H9 (cell line): ENCODE results near the gene SEPTIN3. TPM values are rescaled to one million over a fixed set of nuclear protein-coding genes. Genes with fewer than 3 reads are reported as not detected.

Experiments
- DNase-seq: peaks from one replicate; pipeline ENCODE4 v3.0.0-alpha.2; 2017
- H2AFZ ChIP-seq: one replicate; pipeline ENCODE4 v1.6.1; 2013; ENCODE audit warnings: mild to moderate bottlenecking, low read length, control low read depth, moderate library complexity
- H2AK5ac ChIP-seq: 2 replicates; pipeline ENCODE4 v1.6.1; 2013; ENCODE audit warnings: low read length, control low read depth, mixed read lengths; ENCODE audit not compliant: insufficient read length
- H2BK120ac ChIP-seq: one replicate; pipeline ENCODE4 v1.6.1; 2013; ENCODE audit warnings: low read depth, mild to moderate bottlenecking, low read length, control low read depth, inconsistent platforms; ENCODE audit not compliant: poor library complexity, severe bottlenecking
- H2BK12ac ChIP-seq: 2 replicates; pipeline ENCODE4 v1.6.1; 2013; ENCODE audit warnings: low read length, control low read depth, mixed read lengths, low read depth; ENCODE audit not compliant: insufficient read length
- H2BK15ac ChIP-seq: 2 replicates; pipeline ENCODE4 v1.6.1; 2013; ENCODE audit warnings: low read depth, low read length, control low read depth
- H2BK20ac ChIP-seq: one replicate; pipeline ENCODE4 v1.6.1; 2013; ENCODE audit warnings: low read depth, mild to moderate bottlenecking, low read length, control low read depth, inconsistent platforms; ENCODE audit not compliant: poor library complexity, severe bottlenecking
- H2BK5ac ChIP-seq: 2 replicates; pipeline ENCODE4 v1.6.1; 2013; ENCODE audit warnings: low read length, control low read depth, mixed read lengths; ENCODE audit not compliant: insufficient read length
- H3K14ac ChIP-seq: 2 replicates; pipeline ENCODE4 v1.6.1; 2013; ENCODE audit warnings: low read length, control low read depth; ENCODE audit not compliant: insufficient read depth
- H3K18ac ChIP-seq: 2 replicates; pipeline ENCODE4 v1.6.1; 2013; ENCODE audit warnings: low read depth, mild to moderate bottlenecking, mixed read lengths, low read length, control low read depth; ENCODE audit not compliant: insufficient read length
- H3K23ac ChIP-seq: 2 replicates; pipeline ENCODE4 v1.6.1; 2013; ENCODE audit warnings: low read length, control low read depth, mixed read lengths, low read depth; ENCODE audit not compliant: insufficient read length
- H3K23me2 ChIP-seq: 2 replicates; pipeline ENCODE4 v1.6.1; 2013; ENCODE audit warnings: low read depth, mild to moderate bottlenecking, mixed read lengths, low read length, control low read depth; ENCODE audit not compliant: insufficient read length, poor library complexity, severe bottlenecking
- H3K27ac ChIP-seq: 2 replicates; pipeline ENCODE4 v1.5.1; 2013; ENCODE audit warnings: low read length, control low read depth, mixed read lengths, low read depth; ENCODE audit not compliant: insufficient read length
- H3K27me3 ChIP-seq: 2 replicates; pipeline ENCODE4 v1.6.1; 2013; ENCODE audit warnings: low read length, control low read depth, inconsistent platforms; ENCODE audit not compliant: insufficient read depth
- H3K4ac ChIP-seq: 2 replicates; pipeline ENCODE4 v1.6.1; 2013; ENCODE audit warnings: low read depth, mild to moderate bottlenecking, control low read depth, inconsistent platforms, low read length, moderate library complexity
- H3K4me1 ChIP-seq: 2 replicates; pipeline ENCODE4 v1.6.1; 2013; ENCODE audit warnings: low read length, control low read depth, inconsistent platforms; ENCODE audit not compliant: insufficient read depth
- H3K4me2 ChIP-seq: 2 replicates; pipeline ENCODE4 v1.6.1; 2013; ENCODE audit warnings: low read length, control low read depth, mixed read lengths; ENCODE audit not compliant: insufficient read length, insufficient read depth
- H3K56ac ChIP-seq: 2 replicates; pipeline ENCODE4 v1.6.1; 2013; ENCODE audit warnings: low read depth, mild to moderate bottlenecking, mixed read lengths, low read length, control low read depth; ENCODE audit not compliant: insufficient read length
- H3K79me1 ChIP-seq: 2 replicates; pipeline ENCODE4 v1.6.1; 2013; ENCODE audit warnings: low read depth, mild to moderate bottlenecking, moderate library complexity, low read length, control low read depth, inconsistent platforms; ENCODE audit not compliant: insufficient read depth, poor library complexity, severe bottlenecking
- H3K79me2 ChIP-seq: 2 replicates; pipeline ENCODE4 v1.6.1; 2013; ENCODE audit warnings: low read length, control low read depth, inconsistent platforms; ENCODE audit not compliant: insufficient read depth
- H3K9ac ChIP-seq: 2 replicates; pipeline ENCODE4 v1.6.1; 2013; ENCODE audit warnings: low read length, control low read depth, mixed read lengths; ENCODE audit not compliant: insufficient read length; ENCODE audit errors: extremely low read depth
- H3K9me3 ChIP-seq: one replicate; pipeline ENCODE4 v1.6.1; 2013; ENCODE audit warnings: low read depth, low read length, inconsistent platforms; ENCODE audit not compliant: control insufficient read depth
- H3T11ph ChIP-seq: one replicate; pipeline ENCODE4 v1.6.1; 2013; ENCODE audit warnings: mild to moderate bottlenecking, low read length, control low read depth, inconsistent platforms
- H4K20me1 ChIP-seq: one replicate; pipeline ENCODE4 v1.6.1; 2013; ENCODE audit not compliant: control insufficient read depth, insufficient read length, insufficient read depth
- H4K5ac ChIP-seq: 2 replicates; pipeline ENCODE4 v1.6.1; 2013; ENCODE audit warnings: low read depth, mild to moderate bottlenecking, mixed read lengths, low read length, control low read depth; ENCODE audit not compliant: insufficient read length
- H4K8ac ChIP-seq: replicated peaks from 2 replicates; pipeline ENCODE4 v1.6.1; 2013; ENCODE audit warnings: low read length, control low read depth, mixed read lengths, low read depth; ENCODE audit not compliant: insufficient read length
- H4K91ac ChIP-seq: 2 replicates; pipeline ENCODE4 v1.6.1; 2013; ENCODE audit warnings: low read depth, mild to moderate bottlenecking, moderate library complexity, mixed read lengths, low read length, control low read depth; ENCODE audit not compliant: insufficient read length
- H3K27ac Mint-ChIP-seq, 3 experiments: 2 replicates in 2 of 3; 3 replicates in 1 of 3; pipeline ENCODE4 v1.8.0; 2020 to 2021; ENCODE audit warnings: mixed read lengths in 3 of 3, mild to moderate bottlenecking in 1 of 3, moderate library complexity in 1 of 3
- H3K27me3 Mint-ChIP-seq: 2 replicates; pipeline ENCODE4 v1.8.0; 2021; ENCODE audit warnings: low read depth, mild to moderate bottlenecking, moderate library complexity, mixed read lengths
- H3K36me3 Mint-ChIP-seq, 3 experiments: 2 replicates in 2 of 3; 3 replicates in 1 of 3; pipeline ENCODE4 v1.8.0; 2020 to 2021; ENCODE audit warnings: low read depth in 3 of 3, mixed read lengths in 3 of 3; ENCODE audit not compliant: insufficient read depth in 1 of 3
- H3K4me1 Mint-ChIP-seq, 2 experiments: 2 replicates each; pipeline ENCODE4 v1.8.0; 2020; ENCODE audit warnings: mixed read lengths in 2 of 2
- H3K4me3 Mint-ChIP-seq, 2 experiments: 2 replicates in 1 of 2; 3 replicates in 1 of 2; pipeline ENCODE4 v1.8.0; 2020 to 2021; ENCODE audit warnings: mild to moderate bottlenecking in 2 of 2, mixed read lengths in 2 of 2, moderate library complexity in 1 of 2
- H3K9me3 Mint-ChIP-seq, 2 experiments: 2 replicates in 1 of 2; 3 replicates in 1 of 2; pipeline ENCODE4 v1.8.0; 2020; ENCODE audit warnings: mild to moderate bottlenecking in 2 of 2, mixed read lengths in 2 of 2, moderate library complexity in 1 of 2
- WGBS: extraction: QIAGEN DNeasy Blood & Tissue Kit; methylation state at CpG from one replicate; pipeline ENCODE4 v1.1.7; 2013; ENCODE audit warnings: missing lambda C conversion rate, low lambda C conversion rate, mixed read lengths; ENCODE audit not compliant: insufficient read length; ENCODE audit errors: extremely low coverage; 5-methylcytosine and 5-hydroxymethylcytosine counted together
- total RNA-seq: library from RNA; stranded (reverse); gene quantifications from 2 replicates; pipeline ENCODE4 v1.2.1, GENCODE V29; 2021
- TF ChIP-seq, protein P1 (sequence below): fragments of 200-600 bp; sonication (generic); conservative IDR thresholded peaks from 3 replicates; pipeline ENCODE4 v1.8.0; 2021; ENCODE audit warnings: antibody characterized with exemption, mild to moderate bottlenecking

Gene SEPTIN3
- total RNA-seq, 1 experiment from 2014 or later = 33.3 TPM

GRCh38 chr22:41971431-41971830 lies 2.2 kb downstream of the SEPTIN3 start:
- Histone ChIP-seq H3K23ac (no peak overlapping the region), H4K5ac (no peak overlapping the region), H2AK5ac (no peak overlapping the region), H2BK120ac (no peak overlapping the region), H3K9ac (no peak overlapping the region), H3K56ac (no peak overlapping the region), H2BK15ac (no peak overlapping the region), H3K79me1 (no peaks in the 10 kb centered on the region), H4K91ac (no peak overlapping the region), H4K8ac (no peak overlapping the region), H3K18ac (no peak overlapping the region), H3K27me3 (peaks cover 15% of the 10 kb centered on the region), H3K27ac (no peak overlapping the region), H3K9me3 (no peaks in the 10 kb centered on the region), H2BK20ac (no peak overlapping the region), H3K4ac (no peak overlapping the region), H2BK12ac (no peak overlapping the region), H3K4me2 (no peak overlapping the region), H2BK5ac (no peak overlapping the region), H3K4me1 (peaks cover 2% of the 10 kb centered on the region), H3K23me2 (peaks cover 4% of the 10 kb centered on the region), H4K20me1 (no peaks in the 10 kb centered on the region), H2AFZ (no peak overlapping the region), H3K79me2 (no peaks in the 10 kb centered on the region), H3K14ac (no peak overlapping the region; the same call in 1 of the 2 replicates), H3T11ph (no peak overlapping the region)
- Mint-ChIP-seq H3K9me3 (peaks cover 0 to under 1% of the 10 kb centered on the region in 2 experiments; a peak in 3 of 5 replicates), H3K27ac (0 out of 7 replicates have a peak overlapping the region, but pooled peaks of 1 of the 3 experiments have one; percentile 15), H3K27me3 (peaks cover 65% of the 10 kb centered on the region), H3K4me3 (no peak overlapping the region), H3K4me1 (peaks cover 28 to 32% of the 10 kb centered on the region in 2 experiments), H3K36me3 (peaks cover 0 to under 1% (median 0%) of the 10 kb centered on the region in 3 experiments; a peak in 2 of 7 replicates)
- TF ChIP-seq, protein P1, sequence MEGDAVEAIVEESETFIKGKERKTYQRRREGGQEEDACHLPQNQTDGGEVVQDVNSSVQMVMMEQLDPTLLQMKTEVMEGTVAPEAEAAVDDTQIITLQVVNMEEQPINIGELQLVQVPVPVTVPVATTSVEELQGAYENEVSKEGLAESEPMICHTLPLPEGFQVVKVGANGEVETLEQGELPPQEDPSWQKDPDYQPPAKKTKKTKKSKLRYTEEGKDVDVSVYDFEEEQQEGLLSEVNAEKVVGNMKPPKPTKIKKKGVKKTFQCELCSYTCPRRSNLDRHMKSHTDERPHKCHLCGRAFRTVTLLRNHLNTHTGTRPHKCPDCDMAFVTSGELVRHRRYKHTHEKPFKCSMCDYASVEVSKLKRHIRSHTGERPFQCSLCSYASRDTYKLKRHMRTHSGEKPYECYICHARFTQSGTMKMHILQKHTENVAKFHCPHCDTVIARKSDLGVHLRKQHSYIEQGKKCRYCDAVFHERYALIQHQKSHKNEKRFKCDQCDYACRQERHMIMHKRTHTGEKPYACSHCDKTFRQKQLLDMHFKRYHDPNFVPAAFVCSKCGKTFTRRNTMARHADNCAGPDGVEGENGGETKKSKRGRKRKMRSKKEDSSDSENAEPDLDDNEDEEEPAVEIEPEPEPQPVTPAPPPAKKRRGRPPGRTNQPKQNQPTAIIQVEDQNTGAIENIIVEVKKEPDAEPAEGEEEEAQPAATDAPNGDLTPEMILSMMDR = no peak
- no peak for DNase-seq
- WGBS = no CpG with 5 or more reads among the region's 11 CpGs
